GM19240 (cell line): ENCODE data around the gene TMEM269.

Experiments
- DNase-seq: peaks from one replicate; pipeline ENCODE4 v3.0.0; 2011; ENCODE audit warnings: low spot score; ENCODE audit not compliant: insufficient read length

The TMEM269 gene

GRCh38 chr1:42847721-42848460, 63.1 kb downstream of the TMEM269 start:
- DNase-seq = no peak

GRCh38 chr1:42848823-42849537, 64.2 kb downstream of the TMEM269 start:
- no peak for DNase-seq

DNA sequence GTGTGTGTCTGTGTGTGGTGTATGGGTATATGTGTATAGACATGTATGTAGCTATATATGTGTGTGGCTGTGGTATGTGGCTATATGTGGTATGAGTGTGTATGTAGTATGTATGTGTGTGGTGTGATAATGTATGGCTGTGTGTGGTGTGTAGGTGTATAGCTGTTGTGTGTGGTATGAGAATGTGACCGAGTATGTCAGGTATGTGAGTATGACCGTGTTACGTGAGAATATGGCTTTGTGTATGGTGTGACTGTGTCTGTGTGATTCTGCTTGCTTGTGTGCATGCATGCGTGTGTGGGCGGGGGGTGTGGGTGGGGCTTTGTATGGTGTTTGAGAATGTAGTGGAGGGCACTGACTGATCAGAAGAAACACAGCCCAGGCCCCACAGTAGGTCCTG, 65.2 kb downstream of the TMEM269 start:
- DNase-seq = no peak
